Cardiac muscle cell (in vitro differentiated cells and primary cell): ENCODE data around the gene RHOBTB3. TPM values are rescaled to one million over a fixed set of nuclear protein-coding genes. Genes with fewer than 3 reads are reported as not detected.

ENCODE experiments used
- DNase-seq, 2 donors: peaks; one replicate each; pipeline versions ENCODE4 v3.0.0 to v3.0.0-alpha.2; 2010 to 2017; ENCODE audit warnings: low read depth in 1 of 2, low spot score in 1 of 2
- H3K27ac ChIP-seq: fragments of 200-600 bp; sonication (generic); 2 replicates; pipeline ENCODE4 v1.5.1; 2016
- H3K27me3 ChIP-seq: fragments of 200-600 bp; sonication (generic); 2 replicates; pipeline ENCODE4 v1.6.0; 2016; ENCODE audit warnings: control low read depth
- H3K36me3 ChIP-seq: fragments of 200-600 bp; sonication (generic); 2 replicates; pipeline ENCODE4 v1.5.1; 2016; ENCODE audit warnings: control low read depth
- H3K4me1 ChIP-seq: fragments of 200-600 bp; sonication (generic); 2 replicates; pipeline ENCODE4 v1.8.1; 2017; ENCODE audit warnings: low read depth, mild to moderate bottlenecking, mixed run types
- H3K4me3 ChIP-seq: fragments of 200-600 bp; sonication (generic); 2 replicates; pipeline ENCODE4 v1.5.1; 2016; ENCODE audit warnings: mild to moderate bottlenecking
- H3K9me3 ChIP-seq: fragments of 200-600 bp; sonication (generic); 2 replicates; pipeline ENCODE4 v1.5.1; 2017; ENCODE audit warnings: low read depth, mild to moderate bottlenecking, control low read depth
- CTCF ChIP-seq: IDR thresholded peaks from 2 replicates; pipeline ENCODE4 v1.5.1; 2012; ENCODE audit warnings: low read depth, mild to moderate bottlenecking, low read length
- polyA plus RNA-seq: library from polyadenylated mRNA; unstranded; fragments of >200 nt; fragmentation: Nextera tagmentation; extraction: Ambion mirVana; gene quantifications from 2 replicates; pipeline ENCODE4 v1.2.1, GENCODE V29; 2016
- total RNA-seq: library from RNA; depleted of rRNA; stranded (reverse); fragments of >200 nt; gene quantifications from 2 replicates; pipeline ENCODE4 v1.2.3, GENCODE V29; 2016

RHOBTB3 gene
- total and polyA plus RNA-seq, 2 experiments from 2014 or later: 455 to 477 TPM

GRCh38 chr5:95823738-95824609, 92.8 kb downstream of the RHOBTB3 start:
- no peak overlapping the region for H3K4me3 ChIP-seq
- peak in 1 of 2 donors; percentile 95 for DNase-seq
- H3K27me3 ChIP-seq: no peaks in the 10 kb centered on the region
- H3K36me3 ChIP-seq: no peaks in the 10 kb centered on the region
- no peaks in the 10 kb centered on the region for H3K9me3 ChIP-seq
- H3K4me1 ChIP-seq: peaks cover 22% of the 10 kb centered on the region
- H3K27ac ChIP-seq: peak overlapping the region; percentile 53
- peak; percentile 32 for TF ChIP-seq CTCF

GRCh38 chr5:95824747-95825146, 93.6 kb downstream of the RHOBTB3 start:
- Histone ChIP-seq H3K27me3 (no peaks in the 10 kb centered on the region), H3K4me1 (peaks cover 22% of the 10 kb centered on the region), H3K4me3 (no peak overlapping the region), H3K27ac (peak overlapping the region; percentile 53), H3K36me3 (no peaks in the 10 kb centered on the region), H3K9me3 (no peaks in the 10 kb centered on the region)
- TF ChIP-seq CTCF: no peak
- DNase-seq: no peak

- no peak for DNase-seq
- no peak for TF ChIP-seq CTCF
- H3K27ac ChIP-seq: no peak overlapping the region
Observed at GRCh38 chr5:95825495-95825894, 94.4 kb downstream of the RHOBTB3 start.

GRCh38 chr5:95826949-95827891, 96.1 kb downstream of the RHOBTB3 start:
- Histone ChIP-seq H3K9me3 (no peaks in the 10 kb centered on the region), H3K4me3 (no peak overlapping the region), H3K36me3 (no peaks in the 10 kb centered on the region), H3K4me1 (peaks cover 13% of the 10 kb centered on the region), H3K27ac (no peak overlapping the region), H3K27me3 (no peaks in the 10 kb centered on the region)
- TF ChIP-seq CTCF: no peak
- no peak for DNase-seq

More at GRCh38 chr5:95825495-95825894, 94.4 kb downstream of the RHOBTB3 start:
- H3K36me3 ChIP-seq: no peaks in the 10 kb centered on the region
- H3K27me3 ChIP-seq: no peaks in the 10 kb centered on the region
- no peak overlapping the region for H3K4me3 ChIP-seq
- H3K4me1 ChIP-seq: peaks cover 22% of the 10 kb centered on the region
- H3K9me3 ChIP-seq: no peaks in the 10 kb centered on the region

GRCh38 chr5:95827892-95828246, 96.7 kb downstream of the RHOBTB3 start:
- no peaks in the 10 kb centered on the region for H3K9me3 ChIP-seq
- no peak overlapping the region for H3K4me3 ChIP-seq
- peaks cover 13% of the 10 kb centered on the region for H3K4me1 ChIP-seq
- DNase-seq: no peak
- no peak overlapping the region for H3K27ac ChIP-seq
- no peak for TF ChIP-seq CTCF
- H3K27me3 ChIP-seq: no peaks in the 10 kb centered on the region
- H3K36me3 ChIP-seq: no peaks in the 10 kb centered on the region
